Measurements from ENCODE around the gene DNAJC15. TPM values are rescaled to one million over a fixed set of nuclear protein-coding genes. Genes with fewer than 3 reads are reported as not detected.

Gene DNAJC15
- total RNA-seq, 1 experiment from 2014 or later = 8.4 TPM

DNA sequence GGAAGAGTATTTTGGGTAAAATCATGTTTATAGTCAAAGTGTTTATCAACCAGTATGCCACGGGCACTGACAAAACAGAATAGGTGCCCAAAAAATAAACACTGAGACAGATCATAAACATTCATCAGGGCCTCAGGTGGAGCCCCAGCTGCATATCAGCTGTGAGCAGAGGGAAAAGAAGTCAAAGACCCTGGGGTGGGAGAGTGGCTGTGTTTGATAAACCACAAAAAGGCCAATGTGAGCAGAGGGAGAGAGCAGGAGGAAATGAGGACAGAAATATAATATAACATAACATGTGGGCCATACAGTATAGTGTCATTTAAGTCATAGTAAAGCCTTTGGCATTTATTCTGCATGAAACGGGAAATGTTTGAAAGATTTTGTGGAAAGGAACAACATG is 21.4 kb upstream of the DNAJC15 start:
- in situ Hi-C loops (cut with HindIII; ENCODE audit: low sequenced_read_pairs) = no loop called here
- no peak for DNase-seq (ENCODE audit: low spot score)

DNA sequence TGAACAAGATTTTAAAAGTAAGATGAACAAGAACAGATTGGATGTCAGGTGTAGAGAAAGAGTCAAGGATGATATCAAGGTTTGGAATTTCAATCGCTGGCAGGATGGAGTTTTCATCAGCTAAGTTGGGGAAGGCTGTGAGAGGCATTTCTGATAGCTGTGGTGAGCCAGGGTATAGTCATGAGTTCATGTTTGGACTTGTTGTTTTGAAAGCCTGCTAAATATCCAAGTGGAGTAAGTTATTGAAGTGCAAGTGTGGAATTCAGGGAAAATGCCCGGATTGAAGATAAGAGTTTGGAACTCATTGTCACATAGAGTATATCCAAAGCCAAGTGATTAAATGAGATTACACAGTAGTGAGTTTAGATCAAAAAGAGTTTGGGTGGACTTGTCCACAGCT is 20.4 kb upstream of the DNAJC15 start:
- in situ Hi-C loops (cut with HindIII; ENCODE audit: low sequenced_read_pairs) = no loop called here
- no peak for DNase-seq (ENCODE audit: low spot score)

DNA sequence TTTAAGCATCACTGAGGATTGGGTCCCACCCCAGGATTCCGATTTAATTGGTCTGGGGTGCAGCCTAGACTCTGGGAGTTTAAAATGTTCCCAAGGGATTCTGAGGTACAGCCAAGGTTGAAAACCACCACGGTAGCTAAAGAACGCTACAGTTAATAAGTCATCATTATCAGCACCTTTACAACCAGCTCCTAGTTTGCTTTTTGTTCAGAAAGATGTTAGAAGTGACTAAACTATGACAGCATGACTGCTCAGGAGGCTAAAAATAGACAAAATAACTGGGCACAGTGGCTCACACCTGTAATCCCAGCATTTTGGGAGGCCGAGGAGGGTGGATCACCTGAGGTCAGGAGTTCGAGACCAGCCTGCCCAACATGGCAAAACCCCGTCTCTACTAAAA is 19.7 kb upstream of the DNAJC15 start:
- in situ Hi-C loops (cut with HindIII; ENCODE audit: low sequenced_read_pairs) = no loop called here
- no peak for DNase-seq (ENCODE audit: low spot score)

DNA sequence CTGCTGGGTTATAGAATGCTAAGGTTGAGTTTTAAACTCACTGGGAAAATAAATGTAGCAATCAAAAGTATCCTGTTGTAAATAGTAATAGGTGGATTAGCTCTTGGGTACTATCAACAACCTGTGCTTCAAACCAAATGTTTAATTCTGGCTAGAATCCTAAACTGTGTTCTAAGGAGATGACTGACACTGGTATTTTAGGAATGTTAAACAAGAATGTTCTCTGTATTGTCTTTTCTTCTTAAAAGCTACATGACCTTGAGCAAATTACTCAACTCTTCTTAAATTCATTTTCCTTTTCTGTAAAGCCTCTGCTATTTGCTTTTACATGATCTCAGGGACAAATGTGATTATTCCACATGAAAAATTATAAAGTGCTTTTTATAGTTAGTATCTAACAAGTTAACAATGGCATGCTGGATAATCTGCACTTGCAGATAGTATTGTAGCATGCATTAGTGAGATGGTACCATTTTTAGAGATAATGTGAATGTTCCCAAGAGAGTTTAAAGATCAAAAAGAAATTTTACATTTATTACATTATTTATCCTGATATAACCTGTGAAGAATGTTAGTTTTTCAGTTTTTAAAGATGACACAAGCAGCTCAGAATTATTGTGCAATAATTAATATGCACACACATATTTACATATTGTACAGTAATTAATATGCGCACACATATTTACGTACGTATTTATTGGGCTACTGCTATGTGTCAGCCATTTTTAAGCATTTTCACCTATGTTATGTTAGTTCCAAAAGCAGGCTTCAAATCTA is 17.7 kb upstream of the DNAJC15 start:
- DNase-seq (ENCODE audit: low spot score) = no peak
- in situ Hi-C loops (cut with HindIII; ENCODE audit: low sequenced_read_pairs) = no loop called here

DNA sequence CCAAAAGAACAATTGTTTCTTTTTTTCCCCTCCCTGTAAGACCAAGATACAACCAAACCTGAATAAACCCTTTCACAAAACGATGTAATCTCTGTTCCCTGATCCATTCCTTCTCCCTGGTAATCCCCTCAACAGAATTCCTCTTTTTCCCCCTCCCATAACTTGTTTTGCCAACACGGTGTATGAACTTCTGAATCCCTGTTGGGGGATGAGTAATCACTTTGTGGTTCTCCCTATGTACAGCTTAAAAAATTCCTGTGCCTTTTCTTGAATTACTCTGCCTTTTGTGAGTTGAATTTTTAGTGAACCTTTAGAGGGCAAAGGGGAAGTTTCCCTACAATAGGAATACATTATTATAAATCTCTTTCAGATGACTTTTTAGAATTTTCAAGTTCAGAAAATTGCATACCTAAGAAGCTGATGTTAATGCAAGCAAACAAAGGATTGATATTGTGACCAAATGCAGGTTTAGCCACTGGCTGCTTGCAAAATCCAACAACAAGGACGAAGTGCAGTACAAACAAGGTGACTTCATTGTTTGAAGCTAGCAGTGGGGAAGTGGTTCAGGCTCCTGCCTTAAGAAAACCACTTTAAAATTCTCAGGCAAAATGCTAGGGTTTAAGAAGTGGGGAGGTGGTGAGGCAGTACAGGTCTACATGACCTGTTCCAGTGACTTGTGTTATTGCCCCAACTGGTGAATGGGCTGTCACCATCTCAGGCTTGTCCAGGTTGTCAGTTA is 16.3 kb upstream of the DNAJC15 start:
- in situ Hi-C loops (cut with HindIII; ENCODE audit: low sequenced_read_pairs) = no loop called here
- DNase-seq (ENCODE audit: low spot score) = no peak

DNA sequence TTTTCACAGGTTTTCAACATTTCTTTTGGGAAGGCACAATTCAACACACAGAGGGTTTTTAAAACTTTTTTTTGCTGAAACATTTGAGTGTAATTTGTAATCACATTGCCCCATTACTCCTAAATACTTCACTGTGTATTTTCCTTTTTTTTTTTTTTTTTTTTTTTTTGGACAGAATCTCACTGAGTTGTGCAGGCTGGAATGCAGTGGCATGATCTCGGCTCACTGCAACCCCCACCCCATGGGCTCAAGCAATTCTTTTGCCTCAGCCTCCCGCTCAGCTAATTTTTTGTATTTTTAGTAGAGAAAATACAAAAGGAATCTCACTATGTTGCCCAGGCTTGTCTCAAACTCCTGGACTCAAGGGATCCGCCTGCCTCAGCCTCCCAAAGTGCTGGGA is 14.8 kb upstream of the DNAJC15 start:
- DNase-seq (ENCODE audit: low spot score) = no peak
- in situ Hi-C loops (cut with HindIII; ENCODE audit: low sequenced_read_pairs) = no loop called here

DNA sequence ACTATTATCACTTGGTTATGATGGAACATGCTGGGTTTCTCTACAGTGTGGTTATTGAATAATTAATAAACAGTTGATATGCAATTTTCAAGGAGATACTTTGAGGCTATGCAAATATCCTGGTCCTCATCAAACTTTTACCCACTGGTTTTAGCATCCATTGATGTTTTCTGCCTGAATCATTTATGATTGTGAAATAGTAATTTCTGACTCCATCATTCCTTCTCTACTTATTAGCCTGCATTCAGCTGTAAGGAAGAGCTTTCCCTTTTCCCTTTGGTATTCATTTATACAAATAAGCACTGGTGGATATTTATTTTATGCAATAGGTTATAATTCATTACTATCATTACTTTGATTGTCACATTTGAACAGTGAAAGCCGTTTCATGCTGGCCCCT is 13.9 kb upstream of the DNAJC15 start:
- no peak for DNase-seq (ENCODE audit: low spot score)
- in situ Hi-C loops (cut with HindIII; ENCODE audit: low sequenced_read_pairs) = no loop called here

DNA sequence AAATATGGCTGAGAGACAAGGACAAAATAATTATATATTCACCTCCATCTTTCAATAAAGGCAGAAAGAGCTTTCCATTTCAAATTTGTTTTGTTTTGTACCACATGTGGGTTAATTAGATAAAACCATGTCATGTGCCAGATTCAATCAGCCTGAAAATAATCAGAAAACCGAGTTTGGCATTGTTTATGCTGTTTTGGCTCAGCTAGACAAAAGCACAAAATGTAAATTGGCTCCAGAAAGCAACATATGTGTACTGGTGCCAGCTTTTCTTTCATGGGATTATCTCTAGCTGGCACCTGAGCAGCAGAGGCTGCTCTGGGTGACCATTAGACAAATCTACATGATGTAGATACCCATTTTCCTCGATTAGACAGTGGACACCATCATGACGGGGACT is 9.2 kb upstream of the DNAJC15 start:
- peak; percentile 58 for DNase-seq (ENCODE audit: low spot score)
- in situ Hi-C loops (cut with HindIII; ENCODE audit: low sequenced_read_pairs) = no loop called here

DNA sequence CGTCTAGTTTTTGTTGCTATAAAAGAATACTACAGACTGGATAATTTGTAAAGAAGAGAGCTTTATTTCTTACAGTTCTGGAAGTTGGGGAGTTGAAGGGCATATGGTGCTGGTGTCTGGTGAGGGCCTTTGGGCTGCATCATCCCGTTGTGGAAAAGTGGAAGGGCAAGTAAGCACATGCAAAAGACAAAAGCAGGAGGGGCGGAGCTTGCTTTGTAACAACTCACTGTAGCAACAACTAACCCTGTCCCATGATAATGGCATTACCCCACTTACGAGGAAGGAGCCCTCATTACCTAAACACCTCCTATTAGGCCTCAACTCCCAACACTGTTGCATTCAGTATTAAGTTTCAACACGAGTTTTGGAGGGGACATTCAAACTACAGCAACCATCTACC is 7.2 kb upstream of the DNAJC15 start:
- DNase-seq (ENCODE audit: low spot score) = no peak
- in situ Hi-C loops (cut with HindIII; ENCODE audit: low sequenced_read_pairs) = no loop called here

DNA sequence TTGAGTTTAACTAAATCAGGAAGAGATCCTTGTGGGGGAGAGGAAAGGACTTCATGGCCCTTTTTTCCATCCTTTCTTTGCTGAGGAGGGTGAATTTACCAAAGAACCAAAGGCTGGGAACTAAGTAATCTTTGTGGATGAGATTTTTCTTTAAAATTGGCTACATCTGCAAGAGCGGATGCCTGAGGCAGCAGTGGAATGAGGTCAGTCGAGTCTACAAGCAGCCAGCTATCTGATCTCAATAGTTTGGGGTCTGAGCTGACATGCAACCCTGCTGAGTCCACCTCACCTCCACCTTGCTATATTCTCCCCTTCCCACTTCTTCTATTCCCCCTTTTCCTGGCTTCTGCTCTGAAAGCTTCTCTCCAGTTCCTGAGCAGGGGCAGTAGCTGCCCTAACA is 3.6 kb upstream of the DNAJC15 start:
- no peak for DNase-seq (ENCODE audit: low spot score)
- in situ Hi-C loops (cut with HindIII; ENCODE audit: low sequenced_read_pairs) = no loop called here

DNA sequence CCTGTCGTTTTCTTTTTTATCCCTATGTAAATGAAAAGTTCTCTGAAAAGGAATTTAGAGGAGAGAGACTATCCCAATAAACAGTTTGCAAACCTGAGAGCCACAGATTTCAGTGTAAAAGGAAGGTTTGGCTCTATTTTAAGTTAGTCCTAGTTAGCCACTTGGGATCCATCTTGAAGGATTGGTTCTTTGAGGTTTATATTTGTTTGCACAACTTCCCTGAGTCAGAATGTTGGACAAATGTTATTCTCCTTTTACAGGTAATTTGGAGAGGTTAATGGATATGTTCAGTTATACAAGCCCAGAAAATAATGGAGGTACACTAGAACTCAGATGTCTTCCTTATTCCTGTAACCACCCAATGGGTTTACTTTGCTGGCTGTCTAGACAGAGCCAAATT is 2.6 kb upstream of the DNAJC15 start:
- in situ Hi-C loops (cut with HindIII; ENCODE audit: low sequenced_read_pairs) = no loop called here

DNA sequence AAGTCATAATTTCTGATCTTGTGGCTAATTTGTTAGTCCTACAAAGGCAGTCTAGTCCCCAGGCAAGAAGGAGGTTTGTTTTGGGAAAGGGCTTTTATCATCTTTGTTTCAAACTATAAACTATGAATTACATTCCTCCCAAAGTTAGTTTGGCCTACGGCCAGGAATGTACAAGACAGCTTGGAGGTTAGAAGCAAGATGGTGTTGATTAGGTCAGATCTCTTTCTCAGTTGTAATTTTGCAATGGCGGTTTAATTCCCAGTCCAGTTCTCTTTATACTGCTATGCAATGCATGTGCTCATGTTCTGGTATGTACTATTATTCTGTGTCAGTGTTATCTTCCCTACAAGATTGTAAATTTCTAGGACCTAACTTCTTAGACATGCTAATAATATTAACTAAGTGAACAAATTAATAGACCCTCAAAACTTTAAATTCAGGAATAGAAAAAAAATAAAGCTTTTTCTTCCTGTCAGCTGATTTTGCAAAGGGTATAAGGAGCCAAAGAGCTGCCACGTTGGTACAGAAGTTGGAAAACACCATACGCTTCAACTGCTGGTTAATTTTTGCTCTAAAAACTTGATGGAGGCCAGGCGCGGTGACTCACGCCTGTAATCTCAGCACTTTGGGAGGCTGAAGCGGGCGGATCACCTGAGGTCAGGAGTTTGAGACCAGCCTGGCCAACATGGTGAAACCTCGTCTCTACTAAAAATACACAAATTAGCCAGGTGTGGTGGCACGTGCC is 1.3 kb upstream of the DNAJC15 start:
- in situ Hi-C loops (cut with HindIII; ENCODE audit: low sequenced_read_pairs) = no loop called here
- DNase-seq (ENCODE audit: low spot score) = no peak

More for the DNA sequence above, 2.6 kb upstream of the DNAJC15 start:
- DNase-seq (ENCODE audit: low spot score) = no peak

DNA sequence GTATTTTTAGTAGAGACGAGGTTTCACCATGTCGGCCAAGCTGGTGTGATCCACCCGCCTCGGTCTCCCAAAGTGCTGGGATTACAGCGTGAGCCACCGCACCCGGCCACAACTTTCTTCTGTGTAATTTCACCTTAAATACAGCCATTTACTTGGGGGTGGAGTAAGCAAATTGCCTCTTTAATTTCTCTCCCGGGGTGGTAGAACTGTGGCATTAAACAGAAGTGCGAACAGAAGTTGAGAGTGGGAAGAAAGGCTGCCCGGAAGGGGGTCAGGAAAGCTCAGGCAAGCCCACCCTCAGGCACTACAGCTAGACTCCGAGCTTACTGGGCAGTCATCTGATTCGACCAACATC is 475 bp upstream of the DNAJC15 start:
- in situ Hi-C loops (cut with HindIII; ENCODE audit: low sequenced_read_pairs) = no loop called here

DNA sequence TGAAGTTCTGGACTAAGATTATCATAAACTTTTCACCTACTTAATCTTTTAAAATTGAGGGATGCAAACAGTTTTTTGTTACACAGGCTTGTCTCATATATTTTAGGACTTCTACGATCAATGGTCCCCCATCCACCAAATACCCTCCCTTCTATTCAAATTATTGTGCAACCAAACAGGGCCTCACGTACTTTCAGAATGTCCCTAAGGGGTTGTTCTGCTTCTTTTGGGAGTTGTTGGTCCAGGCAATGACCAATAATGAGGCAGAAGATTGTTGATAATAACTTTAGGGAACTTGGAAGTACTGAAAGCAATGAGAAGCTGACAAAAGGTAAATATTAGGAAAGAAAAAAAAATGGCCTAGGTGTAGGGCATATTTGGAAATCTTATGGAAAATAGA is 2.9 kb downstream of the DNAJC15 start:
- in situ Hi-C loops (cut with HindIII; ENCODE audit: low sequenced_read_pairs) = no loop called here
- no peak for DNase-seq (ENCODE audit: low spot score)

More for the DNA sequence above, 475 bp upstream of the DNAJC15 start:
- no peak for DNase-seq (ENCODE audit: low spot score)

DNA sequence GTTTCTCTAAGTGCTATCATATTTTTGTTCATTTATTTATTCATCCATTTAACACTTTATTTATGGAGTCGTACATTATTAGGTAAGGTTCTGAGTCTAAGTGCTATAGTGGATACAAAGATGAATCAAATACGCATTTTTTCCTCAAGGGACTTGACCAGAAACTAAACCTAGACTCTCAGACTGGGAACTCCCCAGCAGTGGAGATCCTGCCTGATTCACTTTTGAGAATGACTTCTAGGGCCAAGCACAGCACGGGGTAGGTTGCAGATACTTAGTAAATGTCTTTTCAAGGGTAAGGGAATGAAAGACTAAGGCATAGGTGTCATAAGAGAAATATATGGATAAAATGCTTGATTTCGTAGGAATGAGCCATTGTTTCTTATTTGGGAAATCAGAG is 7.2 kb downstream of the DNAJC15 start:
- DNase-seq (ENCODE audit: low spot score) = no peak
- in situ Hi-C loops (cut with HindIII; ENCODE audit: low sequenced_read_pairs) = no loop called here

DNA sequence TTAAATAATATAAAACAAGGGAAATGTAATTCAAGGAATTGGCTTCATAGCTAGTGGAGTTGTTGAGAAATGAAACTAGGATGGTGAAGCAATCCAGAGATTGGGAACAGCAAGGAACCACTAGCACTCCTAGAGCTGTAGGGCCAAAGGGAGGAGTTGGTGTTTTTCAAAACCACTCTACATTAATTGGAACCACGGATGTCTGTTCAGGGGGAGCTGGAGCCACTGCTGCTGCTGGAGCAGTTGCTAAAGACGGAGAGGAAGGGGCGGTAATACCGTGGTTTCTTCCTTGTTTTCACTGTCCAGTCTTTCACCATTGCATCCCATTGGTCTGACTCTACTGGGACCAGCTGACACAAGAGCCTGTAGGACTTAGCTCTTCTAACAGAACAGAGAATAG is 8.5 kb downstream of the DNAJC15 start:
- in situ Hi-C loops (cut with HindIII; ENCODE audit: low sequenced_read_pairs) = no loop called here
- no peak for DNase-seq (ENCODE audit: low spot score)

DNA sequence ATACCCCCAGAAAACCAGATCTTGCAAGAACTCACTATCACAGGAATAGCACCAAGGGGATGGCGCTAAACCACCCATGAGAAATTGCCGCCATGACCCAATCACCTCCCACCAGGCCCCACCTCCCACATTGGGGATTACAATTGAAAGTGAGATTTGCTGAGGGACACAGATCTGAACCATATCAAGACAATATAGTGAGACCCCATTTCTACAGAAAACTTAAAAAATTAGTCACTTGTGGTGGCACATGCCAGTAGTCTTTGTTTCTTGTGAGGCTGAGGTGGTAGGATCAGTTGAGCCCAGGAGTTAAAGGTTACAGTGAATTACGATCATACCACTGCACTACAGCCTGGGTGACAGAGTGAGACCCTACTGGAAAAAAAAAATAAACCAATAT is 9.7 kb downstream of the DNAJC15 start:
- in situ Hi-C loops (cut with HindIII; ENCODE audit: low sequenced_read_pairs) = no loop called here
- no peak for DNase-seq (ENCODE audit: low spot score)

DNA sequence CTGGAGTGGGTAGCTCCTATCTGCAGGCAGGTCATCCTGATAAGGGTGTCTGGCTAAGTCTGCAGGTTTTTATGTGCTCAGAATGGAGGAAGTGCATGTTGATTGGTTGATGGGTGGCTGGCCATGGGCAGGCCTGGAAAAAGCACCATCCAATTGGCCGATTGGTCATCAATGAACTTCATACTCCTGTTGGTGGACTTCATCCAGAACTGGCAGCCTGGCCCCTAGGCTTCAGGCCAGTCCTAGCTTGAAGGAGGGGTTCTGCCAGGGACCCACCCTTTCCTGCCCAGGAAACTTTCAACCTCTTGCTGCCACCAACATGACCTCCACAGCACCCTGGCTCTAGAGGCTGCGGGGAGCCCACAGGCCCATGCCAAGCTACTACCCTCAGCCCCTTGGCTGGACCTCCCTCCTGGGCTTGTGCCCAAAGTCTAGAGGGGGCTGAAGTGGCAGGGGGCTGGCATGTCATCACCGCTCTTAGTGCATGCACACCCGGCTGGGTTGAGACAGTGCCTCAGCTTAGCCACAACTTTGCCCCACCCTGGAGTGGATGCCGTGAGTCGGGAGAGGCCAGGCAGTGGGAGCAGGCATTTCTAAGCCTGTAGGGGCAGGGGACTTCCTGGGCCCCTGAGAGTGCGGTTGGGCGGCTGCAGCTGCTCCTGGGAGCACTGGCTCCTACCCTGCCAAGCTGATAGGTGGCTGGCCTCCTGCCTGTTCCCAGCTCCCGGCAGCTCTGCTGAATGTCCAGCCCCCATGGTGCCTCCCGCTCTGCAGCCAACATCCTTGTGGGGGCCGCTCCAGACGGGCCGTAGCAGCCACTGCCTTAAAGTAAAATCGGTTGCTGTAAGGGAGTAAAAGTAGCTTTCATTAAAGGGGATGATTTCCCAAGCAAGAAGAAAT is 13.2 kb downstream of the DNAJC15 start:
- in situ Hi-C loops (cut with HindIII; ENCODE audit: low sequenced_read_pairs) = no loop called here
- peak; percentile 24 for DNase-seq (ENCODE audit: low spot score)

DNA sequence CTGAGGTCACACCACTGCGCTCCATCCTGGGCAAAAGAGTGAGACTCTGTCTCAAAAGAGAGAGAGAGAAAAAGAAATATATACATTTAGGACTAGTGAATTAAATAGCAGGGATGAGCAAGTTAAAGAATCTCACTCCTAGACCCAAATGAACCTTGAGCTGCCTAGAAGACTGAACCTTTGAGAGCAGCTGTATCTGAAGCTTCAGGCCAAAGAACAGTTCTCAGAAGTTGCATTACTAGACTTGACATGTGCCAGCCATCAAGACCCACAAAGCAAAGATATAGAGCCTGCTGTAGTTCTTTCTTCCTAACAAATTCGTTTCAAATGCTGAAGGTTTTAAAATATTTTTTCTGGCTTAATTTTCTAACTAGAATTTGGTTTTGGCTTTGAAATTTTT is 16.6 kb downstream of the DNAJC15 start:
- in situ Hi-C loops (cut with HindIII; ENCODE audit: low sequenced_read_pairs) = loop anchor here (5.0 kb wide), 1 partner anchor 42 kb away; no protein-coding TSS in a partner anchor
- DNase-seq (ENCODE audit: low spot score) = no peak
